GM21737 (cell line): ENCODE results near the gene MLLT10.

ENCODE experiments used
- ATAC-seq: cut with Tn5 transposase; IDR thresholded peaks from one replicate; pipeline ENCODE4 v1.9.1; 2021; ENCODE audit warnings: mild to moderate bottlenecking, moderate library complexity; ENCODE audit not compliant: unreplicated experiment

The MLLT10 gene

GRCh38 chr10:21501091-21501490 is 32.9 kb upstream of the MLLT10 start:
- ATAC-seq = no peak

GRCh38 chr10:21501731-21502347 is 32.2 kb upstream of the MLLT10 start:
- no peak for ATAC-seq

GRCh38 chr10:21502348-21502740 is 31.7 kb upstream of the MLLT10 start:
- ATAC-seq = no peak

- ATAC-seq = no peak
These were observed 30.5 kb upstream of the MLLT10 start for GRCh38 chr10:21503542-21503941.

GRCh38 chr10:21505711-21506278 is 28.2 kb upstream of the MLLT10 start:
- ATAC-seq = no peak

- no peak for ATAC-seq
These were observed 27.7 kb upstream of the MLLT10 start for GRCh38 chr10:21506351-21506750.

- no peak for ATAC-seq
These were observed 26.9 kb upstream of the MLLT10 start for GRCh38 chr10:21507150-21507549.

GRCh38 chr10:21508706-21509331 is 25.2 kb upstream of the MLLT10 start:
- ATAC-seq = no peak

GRCh38 chr10:21509341-21510240 is 24.4 kb upstream of the MLLT10 start:
- no peak for ATAC-seq

GRCh38 chr10:21510241-21511094 is 23.6 kb upstream of the MLLT10 start:
- no peak for ATAC-seq

- no peak for ATAC-seq
These were observed 22.9 kb upstream of the MLLT10 start for GRCh38 chr10:21511095-21511570.

- no peak for ATAC-seq
These were observed 22.0 kb upstream of the MLLT10 start for GRCh38 chr10:21511946-21512572.

GRCh38 chr10:21512573-21513404 is 21.2 kb upstream of the MLLT10 start:
- ATAC-seq = no peak

GRCh38 chr10:21513405-21513788 is 20.6 kb upstream of the MLLT10 start:
- no peak for ATAC-seq

GRCh38 chr10:21514129-21514817 is 19.8 kb upstream of the MLLT10 start:
- ATAC-seq = no peak

GRCh38 chr10:21514818-21515351 is 19.1 kb upstream of the MLLT10 start:
- ATAC-seq = no peak

- no peak for ATAC-seq
These were observed 18.4 kb upstream of the MLLT10 start for GRCh38 chr10:21515361-21516241.
